Measurements from ENCODE around the gene WDR12. TPM values are rescaled to one million over a fixed set of nuclear protein-coding genes. Genes with fewer than 3 reads are reported as not detected.
"Not testable (repeated sequence)": the region's sequence is repeated elsewhere in the genome, so short reads cannot be mapped to it uniquely, and the experiment has no call there.

The WDR12 gene
- total RNA-seq, 2 experiments from 2014 or later = 6.2 to 7.7 TPM

- POLR2A ChIA-PET = no interaction called here
- no peaks in the 10 kb centered on the region for H3K36me3 ChIP-seq (ENCODE audit: insufficient read depth, low read length)
- H3K9me3 ChIP-seq (ENCODE audit: control insufficient read depth in 1 of 2, insufficient read depth in 1 of 2, low read length in 2 of 2) = no peaks in the 10 kb centered on the region
- H3K4me1 ChIP-seq (ENCODE audit: insufficient read depth, low read length) = no peaks in the 10 kb centered on the region
- no peak for TF ChIP-seq CTCF (IDR thresholded peaks at IDR 0.05)
- no peak overlapping the region for H3K4me3 ChIP-seq (ENCODE audit: low read length)
- Mint-ChIP-seq H3K9me3 (no peaks in the 10 kb centered on the region), H3K4me1 (ENCODE audit: low read depth) (no peaks in the 10 kb centered on the region), H3K27ac (no peak overlapping the region), H3K36me3 (ENCODE audit: low read depth) (no peaks in the 10 kb centered on the region), H3K27me3 (no peaks in the 10 kb centered on the region), H3K4me3 (no peak overlapping the region)
- no peaks in the 10 kb centered on the region for H3K27me3 ChIP-seq (ENCODE audit: control insufficient read depth in 1 of 2, insufficient read depth in 2 of 2, low read length in 2 of 2)
- ATAC-seq (ENCODE audit: poor library complexity) (no peak), DNase-seq (no peak)
- intact Hi-C loops (cut with DNase I, micrococcal nuclease) = no loop called here
- no peak overlapping the region for H3K27ac ChIP-seq (ENCODE audit: low read depth in 1 of 2, low read length in 2 of 2)
- CTCF ChIA-PET = no interaction called here
Observed at GRCh38 chr2:202858601-202859000, 52.9 kb downstream of the WDR12 start.

- H3K4me3 Mint-ChIP-seq, DNase-seq, CTCF ChIA-PET: not testable (repeated sequence)
Observed at GRCh38 chr2:202849343-202849742, 62.1 kb downstream of the WDR12 start.

GRCh38 chr2:202848813-202849212, 62.7 kb downstream of the WDR12 start:
- ATAC-seq (ENCODE audit: poor library complexity) = no peak
- no peak overlapping the region for H3K27ac Mint-ChIP-seq
- no peaks in the 10 kb centered on the region for H3K27me3 Mint-ChIP-seq
- ChIA-PET CTCF (no interaction called here), POLR2A (no interaction called here)
- peak in 3 of 14 experiments; percentile 5 to 27 (median 17) for DNase-seq
- peaks cover 5% of the 10 kb centered on the region for H3K4me1 Mint-ChIP-seq (ENCODE audit: low read depth)
- no peaks in the 10 kb centered on the region for H3K36me3 Mint-ChIP-seq (ENCODE audit: low read depth)
- intact Hi-C loops (cut with DNase I, micrococcal nuclease) = no loop called here
- no peaks in the 10 kb centered on the region for H3K9me3 Mint-ChIP-seq
- H3K36me3 ChIP-seq (ENCODE audit: insufficient read depth, low read length) = no peaks in the 10 kb centered on the region
- H3K27ac ChIP-seq (ENCODE audit: low read depth in 1 of 2, low read length in 2 of 2) = no peak overlapping the region
- H3K4me1 ChIP-seq (ENCODE audit: insufficient read depth, low read length) = peaks cover 6% of the 10 kb centered on the region
- H3K27me3 ChIP-seq (ENCODE audit: control insufficient read depth in 1 of 2, insufficient read depth in 2 of 2, low read length in 2 of 2) = no peaks in the 10 kb centered on the region
- H3K4me3 Mint-ChIP-seq = no peak overlapping the region
- no peak for TF ChIP-seq CTCF (IDR thresholded peaks at IDR 0.05)
- H3K4me3 ChIP-seq (ENCODE audit: low read length) = no peak overlapping the region
- no peaks in the 10 kb centered on the region for H3K9me3 ChIP-seq (ENCODE audit: control insufficient read depth in 1 of 2, insufficient read depth in 1 of 2, low read length in 2 of 2)

More at GRCh38 chr2:202849343-202849742, 62.1 kb downstream of the WDR12 start:
- H3K27ac ChIP-seq (ENCODE audit: low read depth in 1 of 2, low read length in 2 of 2); H3K36me3 Mint-ChIP-seq (ENCODE audit: low read depth); H3K9me3 ChIP-seq (ENCODE audit: control insufficient read depth in 1 of 2, insufficient read depth in 1 of 2, low read length in 2 of 2); H3K9me3 Mint-ChIP-seq; H3K27me3 ChIP-seq (ENCODE audit: control insufficient read depth in 1 of 2, insufficient read depth in 2 of 2, low read length in 2 of 2); H3K4me3 ChIP-seq (ENCODE audit: low read length); intact Hi-C loops (cut with DNase I, micrococcal nuclease); H3K27me3 Mint-ChIP-seq; H3K36me3 ChIP-seq (ENCODE audit: insufficient read depth, low read length); ATAC-seq (ENCODE audit: poor library complexity); H3K27ac Mint-ChIP-seq; H3K4me1 Mint-ChIP-seq (ENCODE audit: low read depth); POLR2A ChIA-PET; H3K4me1 ChIP-seq (ENCODE audit: insufficient read depth, low read length): not testable (repeated sequence)

GRCh38 chr2:202847693-202848524, 63.6 kb downstream of the WDR12 start:
- no peak for TF ChIP-seq CTCF (IDR thresholded peaks at IDR 0.05)
- ATAC-seq (ENCODE audit: poor library complexity) (no peak), DNase-seq (no peak)
- Mint-ChIP-seq H3K9me3 (peaks cover 3% of the 10 kb centered on the region), H3K27ac (no peak overlapping the region), H3K36me3 (ENCODE audit: low read depth) (no peaks in the 10 kb centered on the region), H3K4me3 (no peak overlapping the region), H3K4me1 (ENCODE audit: low read depth) (peaks cover 5% of the 10 kb centered on the region), H3K27me3 (no peaks in the 10 kb centered on the region)
- Histone ChIP-seq H3K36me3 (ENCODE audit: insufficient read depth, low read length) (no peaks in the 10 kb centered on the region), H3K4me3 (ENCODE audit: low read length) (no peak overlapping the region), H3K9me3 (ENCODE audit: control insufficient read depth in 1 of 2, insufficient read depth in 1 of 2, low read length in 2 of 2) (peaks cover 7 to 8% of the 10 kb centered on the region in 2 experiments), H3K27ac (ENCODE audit: low read depth in 1 of 2, low read length in 2 of 2) (no peak overlapping the region), H3K27me3 (ENCODE audit: control insufficient read depth in 1 of 2, insufficient read depth in 2 of 2, low read length in 2 of 2) (no peaks in the 10 kb centered on the region), H3K4me1 (ENCODE audit: insufficient read depth, low read length) (peaks cover 6% of the 10 kb centered on the region)
- ChIA-PET CTCF (no interaction called here), POLR2A (no interaction called here)
- intact Hi-C loops (cut with DNase I, micrococcal nuclease) = no loop called here
